HG03097 (cell line): Measurements from ENCODE around the gene CD58.

Experiments used
- ATAC-seq: cut with Tn5 transposase; IDR thresholded peaks from one replicate; pipeline ENCODE4 v1.9.1; 2021; ENCODE audit not compliant: unreplicated experiment, low FRiP score

Gene CD58

DNA sequence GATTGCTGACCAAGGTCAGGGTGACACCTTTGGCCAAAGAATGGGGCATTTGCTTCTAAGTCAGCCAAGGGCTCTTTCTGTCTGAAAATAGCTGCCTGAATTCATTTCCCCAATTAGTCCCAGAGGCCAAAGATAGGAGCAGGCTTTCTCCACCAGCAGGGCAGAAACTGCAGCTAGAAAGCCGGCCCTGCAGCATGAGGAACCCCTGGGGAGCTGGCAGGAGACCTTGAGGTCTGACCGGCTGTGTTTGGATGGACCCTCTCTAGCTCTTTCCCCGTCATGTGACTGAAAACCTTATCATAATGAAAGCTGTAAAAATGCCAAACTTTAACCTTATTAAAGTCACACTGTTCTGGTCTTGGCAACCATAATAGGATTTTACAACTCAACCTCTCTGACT is 93.4 kb downstream of the CD58 start:
- no peak for ATAC-seq

- ATAC-seq = no peak
Measured at GRCh38 chr1:116476321-116476720, 94.5 kb downstream of the CD58 start.

DNA sequence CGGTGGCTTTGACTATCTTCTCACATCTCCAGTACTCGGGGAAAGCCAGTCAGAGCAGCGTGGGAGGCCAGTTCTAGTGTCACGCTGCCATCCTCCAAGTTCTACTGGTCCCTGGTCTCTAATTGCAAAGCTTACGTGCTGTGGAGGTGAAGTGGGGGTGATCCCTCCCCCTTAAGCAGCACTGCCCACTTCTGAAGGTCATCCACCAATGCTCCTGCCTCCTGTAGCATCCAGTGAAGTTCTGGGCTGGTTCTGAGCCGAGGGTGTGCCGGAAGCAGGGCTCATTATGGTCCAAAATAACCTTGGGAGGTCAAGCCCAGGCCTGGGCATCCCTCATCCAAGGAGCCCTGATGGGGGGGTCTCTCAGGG is 95.0 kb downstream of the CD58 start:
- ATAC-seq = no peak

GRCh38 chr1:116474921-116475849 is 95.6 kb downstream of the CD58 start:
- no peak for ATAC-seq

GRCh38 chr1:116472431-116472961 is 98.3 kb downstream of the CD58 start:
- ATAC-seq = no peak

DNA sequence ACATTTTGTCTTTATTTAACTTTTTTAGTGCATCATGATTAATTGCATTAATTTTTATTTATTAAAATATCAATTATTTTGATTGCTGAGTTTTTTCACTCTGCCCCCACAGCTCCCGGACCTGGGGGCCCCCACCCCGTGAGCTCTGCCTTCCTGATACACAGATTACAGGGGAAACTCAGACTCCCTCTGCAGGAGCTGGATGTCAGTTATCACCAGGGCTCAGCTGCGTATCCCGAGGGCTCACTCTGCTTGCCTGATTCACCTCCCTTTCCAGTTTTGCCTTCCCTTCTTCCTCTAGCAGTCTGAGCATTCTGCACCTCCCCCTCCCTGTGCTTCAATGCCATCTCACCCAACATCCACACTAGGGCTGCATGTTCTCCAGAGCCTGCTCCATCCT is 99.6 kb downstream of the CD58 start:
- no peak for ATAC-seq

- no peak for ATAC-seq
Measured at GRCh38 chr1:116470671-116471070, 100.2 kb downstream of the CD58 start.

DNA sequence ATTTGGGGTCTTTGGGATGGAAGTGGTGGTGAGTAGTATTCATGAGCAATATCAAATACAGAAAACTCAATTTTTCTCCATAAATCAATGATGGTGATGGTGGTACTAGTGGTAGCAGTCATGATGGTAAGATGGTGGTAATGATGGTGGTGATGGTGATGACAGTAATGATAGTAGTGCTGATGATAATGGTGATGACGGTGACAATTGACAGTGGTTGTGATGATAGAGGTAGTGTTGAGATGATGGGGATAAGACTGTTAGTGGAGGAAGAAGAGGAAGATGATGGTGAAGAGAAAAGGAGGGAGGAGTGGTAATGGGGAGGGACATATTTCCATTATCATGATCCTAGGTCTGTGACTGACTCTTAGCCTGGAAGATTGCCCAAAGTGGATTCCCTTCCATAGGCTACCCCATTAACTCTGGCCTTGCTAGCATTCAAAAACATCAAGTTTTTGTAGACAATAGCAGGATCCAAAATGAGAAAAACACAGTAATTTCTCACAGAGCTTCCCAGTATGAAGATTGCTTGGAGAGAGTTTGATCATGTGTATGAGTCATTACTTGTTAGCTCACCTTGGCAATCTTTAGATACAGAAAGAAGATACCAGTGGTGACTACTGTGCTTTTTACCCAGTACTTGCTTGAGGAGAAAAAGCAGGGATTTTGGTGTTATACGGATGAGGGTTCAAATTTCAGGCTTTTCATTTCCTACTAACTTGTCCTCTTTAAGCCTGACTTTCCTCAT is 103.8 kb downstream of the CD58 start:
- ATAC-seq = no peak

- no peak for ATAC-seq
Measured at GRCh38 chr1:116465845-116466685, 104.8 kb downstream of the CD58 start.

DNA sequence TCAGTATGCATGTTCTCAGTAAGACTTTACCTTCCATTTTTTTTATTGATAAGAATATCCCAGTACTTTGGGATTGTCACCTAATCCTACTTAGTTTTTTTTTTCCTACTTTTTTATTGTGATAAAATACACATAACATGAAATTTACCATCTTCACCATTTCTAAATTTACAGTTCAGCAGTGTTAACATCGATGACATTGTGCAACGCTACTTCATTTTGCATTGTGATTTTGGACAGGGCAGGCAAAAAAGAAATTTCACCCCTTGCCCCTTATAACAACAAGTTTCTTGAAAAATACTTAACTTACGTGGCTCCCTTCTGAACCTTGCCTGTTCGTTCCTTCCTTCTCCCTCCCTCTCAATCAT is 105.4 kb downstream of the CD58 start:
- ATAC-seq = no peak
